Colonic mucosa (tissue), 4 donors: Measurements from ENCODE around the gene GSG1L. TPM values are rescaled to one million over a fixed set of nuclear protein-coding genes. Genes with fewer than 3 reads are reported as not detected.

ENCODE experiments used
- DNase-seq: peaks from one replicate; pipeline ENCODE4 v3.0.0-alpha.2; 2020
- H3K27ac ChIP-seq: fragments of 200-600 bp; one replicate; pipeline ENCODE4 v1.8.0; 2021
- H3K27me3 ChIP-seq: fragments of 200-600 bp; one replicate; pipeline ENCODE4 v1.8.0; 2021
- H3K36me3 ChIP-seq: fragments of 200-600 bp; one replicate; pipeline ENCODE4 v1.8.0; 2021
- H3K4me1 ChIP-seq: fragments of 200-600 bp; one replicate; pipeline ENCODE4 v1.8.0; 2021; ENCODE audit warnings: mild to moderate bottlenecking
- H3K4me3 ChIP-seq: fragments of 200-600 bp; one replicate; pipeline ENCODE4 v1.8.0; 2021
- H3K9ac ChIP-seq, 2 donors: one replicate each; pipeline ENCODE4 v1.7.0; 2013; ENCODE audit warnings: control low read depth in 2 of 2, low read depth in 2 of 2, low read length in 2 of 2
- H3K9me3 ChIP-seq: fragments of 200-600 bp; one replicate; pipeline ENCODE4 v1.8.0; 2021
- CTCF ChIP-seq: fragments of 200-600 bp; IDR thresholded peaks from one replicate; pipeline ENCODE4 v1.8.0; 2022; ENCODE audit warnings: antibody characterized with exemption, mild to moderate bottlenecking
- intact Hi-C: fragments of 100-400 bp; cut with DNase I; formaldehyde crosslinking; loops from one replicate; pipeline ENCODE4 v1.14.1; 2022
- total RNA-seq, 2 donors: library from RNA; stranded (reverse); fragmentation: NEBNext Ultra II Directional in 1 of 2; extraction: Animal tissue kit (Norgen Biotek cat#: 25700) in 1 of 2; gene quantifications; one replicate each; pipeline ENCODE4 v1.2.1, GENCODE V29; 2021
- donor health status: healthy.
- donor health status: DM: no; HTN: no; CAD: no.
- donor health status: DM: no; HTN: no; CAD: no.

GSG1L gene
- total RNA-seq, 2 donors from 2014 or later: 0.13 to 0.15 TPM

GRCh38 chr16:27774779-27775178, 288.7 kb downstream of the GSG1L start:
- Histone ChIP-seq H3K9ac (no peak overlapping the region), H3K9me3 (no peaks in the 10 kb centered on the region), H3K27ac (no peak overlapping the region), H3K27me3 (no peaks in the 10 kb centered on the region), H3K36me3 (no peaks in the 10 kb centered on the region), H3K4me3 (no peak overlapping the region), H3K4me1 (no peaks in the 10 kb centered on the region)
- intact Hi-C loops: no loop called here
- no peak for TF ChIP-seq CTCF
- DNase-seq: no peak

- no peaks in the 10 kb centered on the region for H3K36me3 ChIP-seq
- H3K4me1 ChIP-seq: no peaks in the 10 kb centered on the region
- H3K9ac ChIP-seq: no peak overlapping the region
- no peak overlapping the region for H3K4me3 ChIP-seq
- intact Hi-C loops: no loop called here
- H3K27me3 ChIP-seq: no peaks in the 10 kb centered on the region
- TF ChIP-seq CTCF: no peak
- no peak overlapping the region for H3K27ac ChIP-seq
- no peak for DNase-seq
- no peaks in the 10 kb centered on the region for H3K9me3 ChIP-seq
These were observed 290.2 kb downstream of the GSG1L start for GRCh38 chr16:27773344-27773743.

- no peak for DNase-seq
- no peak overlapping the region for H3K9ac ChIP-seq
- intact Hi-C loops: no loop called here
- H3K4me3 ChIP-seq: no peak overlapping the region
- no peaks in the 10 kb centered on the region for H3K36me3 ChIP-seq
- H3K9me3 ChIP-seq: no peaks in the 10 kb centered on the region
- no peaks in the 10 kb centered on the region for H3K4me1 ChIP-seq
- no peak overlapping the region for H3K27ac ChIP-seq
- no peak for TF ChIP-seq CTCF
- H3K27me3 ChIP-seq: no peaks in the 10 kb centered on the region
These were observed 291.3 kb downstream of the GSG1L start for GRCh38 chr16:27772093-27772825.

- Histone ChIP-seq H3K9me3 (no peaks in the 10 kb centered on the region), H3K27me3 (no peaks in the 10 kb centered on the region), H3K4me3 (no peak overlapping the region), H3K9ac (no peak overlapping the region), H3K4me1 (no peaks in the 10 kb centered on the region), H3K27ac (no peak overlapping the region), H3K36me3 (no peaks in the 10 kb centered on the region)
- intact Hi-C loops: no loop called here
- DNase-seq: no peak
- TF ChIP-seq CTCF: no peak
These were observed 292.2 kb downstream of the GSG1L start for GRCh38 chr16:27771201-27771910.

GRCh38 chr16:27770271-27771196, 293.0 kb downstream of the GSG1L start:
- no peak for DNase-seq
- Histone ChIP-seq H3K9ac (no peak overlapping the region), H3K27ac (no peak overlapping the region), H3K9me3 (no peaks in the 10 kb centered on the region), H3K27me3 (no peaks in the 10 kb centered on the region), H3K4me1 (no peaks in the 10 kb centered on the region), H3K36me3 (no peaks in the 10 kb centered on the region), H3K4me3 (no peak overlapping the region)
- no peak for TF ChIP-seq CTCF
- intact Hi-C loops: no loop called here
